Spleen (tissue), 11 donors: ENCODE data around the gene LIN7B. TPM values are rescaled to one million over a fixed set of nuclear protein-coding genes. Genes with fewer than 3 reads are reported as not detected.

Experiments used
- DNase-seq: peaks from one replicate; pipeline ENCODE4 v3.0.0-alpha.2; 2020
- H3K27ac ChIP-seq, 8 donors: fragments of 200-600 bp; sonication (generic) in 7 of 8; 1 replicate in 4 of 8; 2 replicates in 4 of 8; pipeline versions ENCODE4 v1.5.0 to v1.8.0; 2016 to 2021; ENCODE audit warnings: inconsistent platforms in 4 of 8, mild to moderate bottlenecking in 4 of 8, moderate library complexity in 1 of 8
- H3K27me3 ChIP-seq, 7 donors: fragments of 200-600 bp; sonication (generic) in 6 of 7; replicated peaks in 1 of 7; 1 replicate in 4 of 7; 2 replicates in 3 of 7; pipeline versions ENCODE4 v1.5.0 to v1.8.0; 2016 to 2021; ENCODE audit warnings: inconsistent platforms in 3 of 7, mild to moderate bottlenecking in 1 of 7
- H3K36me3 ChIP-seq, 6 donors: fragments of 200-600 bp; sonication (generic) in 5 of 6; 1 replicate in 4 of 6; 2 replicates in 2 of 6; pipeline versions ENCODE4 v1.5.0 to v1.8.0; 2016 to 2021; ENCODE audit warnings: inconsistent platforms in 2 of 6
- H3K4me1 ChIP-seq, 6 donors: fragments of 200-600 bp; sonication (generic) in 5 of 6; 1 replicate in 3 of 6; 2 replicates in 3 of 6; pipeline versions ENCODE4 v1.5.0 to v1.8.0; 2016 to 2021; ENCODE audit warnings: inconsistent platforms in 3 of 6
- H3K4me3 ChIP-seq, 8 donors: fragments of 200-600 bp; sonication (generic) in 7 of 8; 1 replicate in 4 of 8; 2 replicates in 4 of 8; pipeline versions ENCODE4 v1.5.0 to v1.8.0; 2016 to 2021; ENCODE audit warnings: inconsistent platforms in 4 of 8, mild to moderate bottlenecking in 4 of 8, moderate library complexity in 2 of 8
- H3K9me3 ChIP-seq, 8 donors: fragments of 200-600 bp; sonication (generic) in 7 of 8; 1 replicate in 4 of 8; 2 replicates in 4 of 8; pipeline versions ENCODE4 v1.5.0 to v1.8.0; 2016 to 2021; ENCODE audit warnings: inconsistent platforms in 4 of 8
- CTCF ChIP-seq, 11 experiments: fragments of 200-600 bp in 7 of 11; fragments of 450-650 bp in 4 of 11; sonication (generic) in 4 of 11; IDR thresholded peaks in 8 of 11; conservative IDR thresholded peaks in 3 of 11; 1 replicate in 7 of 11; 2 replicates in 4 of 11; pipeline versions ENCODE4 v1.4.0 to v1.8.0; 2016 to 2021; ENCODE audit warnings: antibody characterized with exemption in 11 of 11, inconsistent platforms in 4 of 11, mild to moderate bottlenecking in 1 of 11
- POLR2A ChIP-seq, 3 donors: fragments of 450-650 bp; IDR thresholded peaks; one replicate each; pipeline ENCODE4 v1.5.1; 2017; ENCODE audit warnings: antibody characterized with exemption in 3 of 3, mild to moderate bottlenecking in 1 of 3
- POLR2AphosphoS5 ChIP-seq, 3 donors: sonication (generic); formaldehyde crosslinking; IDR thresholded peaks; one replicate each; pipeline ENCODE4 v1.5.1; 2017; ENCODE audit warnings: antibody characterized with exemption in 3 of 3
- WGBS, 5 donors: extraction: QIAGEN DNeasy Blood & Tissue Kit in 3 of 5; methylation state at CpG; one replicate each; pipeline versions ENCODE4 v1.1.5 to v1.1.7; 2013 to 2018; 5-methylcytosine and 5-hydroxymethylcytosine counted together
- intact Hi-C: fragments of 100-400 bp; cut with DNase I; formaldehyde crosslinking; loops from one replicate; pipeline ENCODE4 v1.15.0; 2023; ENCODE audit warnings: low total_unique reads
- polyA plus RNA-seq, 3 donors: library from polyadenylated mRNA; stranded (reverse); fragments of 200-250 nt; gene quantifications; one replicate each; pipeline ENCODE4 v1.2.1, GENCODE V29; 2013
- total RNA-seq, 7 donors: library from RNA; depleted of rRNA in 3 of 7; stranded (reverse); fragments of >200 nt in 3 of 7; fragmentation: NEBNext Ultra II Directional in 4 of 7; extraction: Animal tissue kit (Norgen Biotek cat#: 25700) in 4 of 7; gene quantifications; one replicate each; pipeline versions ENCODE4 v1.1.0 to v1.2.1, GENCODE V29; 2016 to 2021
- donor health status: healthy with polysubstance abuse.
- donor health status: DM: no; HTN: no; CAD: no; lungs with moderate emphysema.
- donor health status: DM: no; HTN: no; CAD: no.
- donor health status: Bipolar disorder and iron deficiency.
- donor health status: healthy.
- donor health status: DM: no; HTN: no; CAD: no.
- donor health status: DM: yes; HTN: yes; CAD: no.

The LIN7B gene
- total and polyA plus RNA-seq, 10 donors: 2.7 to 9.6 (median 6.4) TPM

- DNase-seq: no peak
- intact Hi-C loops: no loop called here
- Histone ChIP-seq H3K4me1 (peaks cover 0 to 37% (median 29%) of the 10 kb centered on the region in 6 donors), H3K9me3 (no peaks in the 10 kb centered on the region), H3K36me3 (no peaks in the 10 kb centered on the region), H3K27ac (no peak overlapping the region), H3K27me3 (peaks cover 0 to 29% (median 16%) of the 10 kb centered on the region in 7 donors), H3K4me3 (no peak overlapping the region)
- WGBS, 5 donors: 93 to 97% (median 95%) methylated on average over 12 to 24 of the region's 24 CpGs
- TF ChIP-seq POLR2AphosphoS5 (IDR thresholded peaks at IDR 0.05) (no peak), CTCF (IDR thresholded peaks at IDR 0.05 in 8 of 11, conservative IDR thresholded peaks at IDR 0.05 in 3 of 11) (no peak), POLR2A (IDR thresholded peaks at IDR 0.05) (no peak)
Measured at GRCh38 chr19:49130325-49130724, 16.2 kb downstream of the LIN7B start.

- peak overlapping the region in 1 of 8 donors; percentile 1 for H3K27ac ChIP-seq
- H3K4me3 ChIP-seq: peak overlapping the region in 3 of 8 donors; percentile 18 to 55 (median 20)
- no peaks in the 10 kb centered on the region for H3K9me3 ChIP-seq
- WGBS, 5 donors: 21 to 41% (median 35%) methylated on average over 34 to 49 of the region's 49 CpGs
- TF ChIP-seq CTCF (IDR thresholded peaks at IDR 0.05 in 8 of 11, conservative IDR thresholded peaks at IDR 0.05 in 3 of 11): no peak
- H3K27me3 ChIP-seq: peaks cover 0 to 45% (median 20%) of the 10 kb centered on the region in 7 donors
- no peaks in the 10 kb centered on the region for H3K36me3 ChIP-seq
- no peak for DNase-seq
- intact Hi-C loops: no loop called here
- H3K4me1 ChIP-seq: peaks cover 0 to 38% (median 21%) of the 10 kb centered on the region in 6 donors
Measured at GRCh38 chr19:49132974-49133609, 18.9 kb downstream of the LIN7B start.

- H3K9me3 ChIP-seq: no peaks in the 10 kb centered on the region
- no peak for TF ChIP-seq CTCF (IDR thresholded peaks at IDR 0.05 in 8 of 11, conservative IDR thresholded peaks at IDR 0.05 in 3 of 11)
- no peak for TF ChIP-seq POLR2A (IDR thresholded peaks at IDR 0.05)
- no peak for TF ChIP-seq POLR2AphosphoS5 (IDR thresholded peaks at IDR 0.05)
- no peaks in the 10 kb centered on the region for H3K36me3 ChIP-seq
- H3K27me3 ChIP-seq: peaks cover 0 to 45% (median 20%) of the 10 kb centered on the region in 7 donors
- intact Hi-C loops: no loop called here
- peak overlapping the region in 3 of 8 donors; percentile 18 to 55 (median 20) for H3K4me3 ChIP-seq
- H3K27ac ChIP-seq: peak overlapping the region in 1 of 8 donors; percentile 1
- 16 to 59% (median 50%) methylated on average over 31 to 42 of the region's 42 CpGs for WGBS, 5 donors
- no peak for DNase-seq
- H3K4me1 ChIP-seq: peaks cover 0 to 31% (median 14%) of the 10 kb centered on the region in 6 donors
Measured at GRCh38 chr19:49133621-49134454, 19.7 kb downstream of the LIN7B start.

- 76 to 86% (median 82%) methylated on average over 5 of the region's 5 CpGs for WGBS, 5 donors
- Histone ChIP-seq H3K27me3 (peaks cover 0 to 45% (median 20%) of the 10 kb centered on the region in 7 donors), H3K4me3 (no peak overlapping the region), H3K9me3 (no peaks in the 10 kb centered on the region), H3K27ac (peak overlapping the region in 5 of 8 donors; percentile 46 to 62 (median 60)), H3K4me1 (peaks cover 0 to 29% (median 14%) of the 10 kb centered on the region in 6 donors), H3K36me3 (no peaks in the 10 kb centered on the region)
- no peak for TF ChIP-seq POLR2AphosphoS5 (IDR thresholded peaks at IDR 0.05)
- TF ChIP-seq CTCF (IDR thresholded peaks at IDR 0.05 in 8 of 11, conservative IDR thresholded peaks at IDR 0.05 in 3 of 11): no peak
- no peak for TF ChIP-seq POLR2A (IDR thresholded peaks at IDR 0.05)
- DNase-seq: no peak
- intact Hi-C loops: no loop called here
Measured at GRCh38 chr19:49135686-49136085, 21.5 kb downstream of the LIN7B start.
